Skeletal muscle satellite cell (primary cell): Measurements from ENCODE around the gene PDE4C.

ENCODE experiments used
- H3K27me3 ChIP-seq: 2 replicates; pipeline ENCODE4 v1.7.0; 2013; ENCODE audit warnings: low read length; ENCODE audit not compliant: control insufficient read depth, insufficient read depth
- H3K36me3 ChIP-seq: 2 replicates; pipeline ENCODE4 v1.7.0; 2013; ENCODE audit warnings: mild to moderate bottlenecking, control low read depth, low read length; ENCODE audit not compliant: insufficient read depth
- H3K4me1 ChIP-seq: 2 replicates; pipeline ENCODE4 v1.7.0; 2013; ENCODE audit warnings: low read length; ENCODE audit not compliant: control insufficient read depth, insufficient read depth
- H3K4me2 ChIP-seq: 2 replicates; pipeline ENCODE4 v1.7.0; 2013; ENCODE audit warnings: mild to moderate bottlenecking, low read length
- H3K4me3 ChIP-seq: 2 replicates; pipeline ENCODE4 v1.7.0; 2013; ENCODE audit warnings: low read length
- H3K9ac ChIP-seq: 2 replicates; pipeline ENCODE4 v1.7.0; 2013; ENCODE audit warnings: mild to moderate bottlenecking, low read depth, low read length, moderate library complexity
- H3K9me3 ChIP-seq: replicated peaks from 2 replicates; pipeline ENCODE4 v1.7.0; 2013; ENCODE audit warnings: mild to moderate bottlenecking, control low read depth, low read length

PDE4C gene

GRCh38 chr19:18191640-18192062 lies 34.6 kb downstream of the PDE4C start:
- Histone ChIP-seq H3K4me3 (peak overlapping the region; percentile 71), H3K36me3 (peaks cover 4% of the 10 kb centered on the region), H3K4me1 (peaks cover 15% of the 10 kb centered on the region), H3K9me3 (no peaks in the 10 kb centered on the region), H3K4me2 (peak overlapping the region; percentile 83), H3K9ac (peak overlapping the region; percentile 83), H3K27me3 (no peaks in the 10 kb centered on the region)

GRCh38 chr19:18190278-18190677 lies 36.0 kb downstream of the PDE4C start:
- no peak overlapping the region for H3K9ac ChIP-seq
- H3K27me3 ChIP-seq: peaks cover 5% of the 10 kb centered on the region
- peaks cover 15% of the 10 kb centered on the region for H3K4me1 ChIP-seq
- no peaks in the 10 kb centered on the region for H3K9me3 ChIP-seq
- H3K4me2 ChIP-seq: no peak overlapping the region
- no peak overlapping the region for H3K4me3 ChIP-seq
- H3K36me3 ChIP-seq: peaks cover 4% of the 10 kb centered on the region

GRCh38 chr19:18185538-18185937 lies 40.7 kb downstream of the PDE4C start:
- Histone ChIP-seq H3K27me3 (peaks cover 6% of the 10 kb centered on the region), H3K9me3 (no peaks in the 10 kb centered on the region), H3K4me3 (no peak overlapping the region), H3K4me1 (no peaks in the 10 kb centered on the region), H3K4me2 (no peak overlapping the region), H3K9ac (no peak overlapping the region), H3K36me3 (no peaks in the 10 kb centered on the region)

GRCh38 chr19:18183529-18183928 lies 42.7 kb downstream of the PDE4C start:
- Histone ChIP-seq H3K4me2 (no peak overlapping the region), H3K9ac (no peak overlapping the region), H3K4me1 (no peaks in the 10 kb centered on the region), H3K9me3 (no peaks in the 10 kb centered on the region), H3K36me3 (no peaks in the 10 kb centered on the region), H3K4me3 (no peak overlapping the region), H3K27me3 (peaks cover 6% of the 10 kb centered on the region)

- H3K4me2 ChIP-seq: no peak overlapping the region
- no peak overlapping the region for H3K4me3 ChIP-seq
- H3K9ac ChIP-seq: no peak overlapping the region
- no peaks in the 10 kb centered on the region for H3K4me1 ChIP-seq
- no peaks in the 10 kb centered on the region for H3K9me3 ChIP-seq
- H3K27me3 ChIP-seq: no peaks in the 10 kb centered on the region
- no peaks in the 10 kb centered on the region for H3K36me3 ChIP-seq
Measured at GRCh38 chr19:18179957-18180356, 46.3 kb downstream of the PDE4C start.

GRCh38 chr19:18176367-18177310 lies 49.6 kb downstream of the PDE4C start:
- Histone ChIP-seq H3K36me3 (no peaks in the 10 kb centered on the region), H3K4me1 (peaks cover 12% of the 10 kb centered on the region), H3K9me3 (no peaks in the 10 kb centered on the region), H3K9ac (no peak overlapping the region), H3K27me3 (no peaks in the 10 kb centered on the region), H3K4me2 (no peak overlapping the region), H3K4me3 (no peak overlapping the region)

GRCh38 chr19:18174983-18175382 lies 51.3 kb downstream of the PDE4C start:
- H3K4me3 ChIP-seq: no peak overlapping the region
- H3K9me3 ChIP-seq: no peaks in the 10 kb centered on the region
- no peak overlapping the region for H3K4me2 ChIP-seq

More at GRCh38 chr19:18174983-18175382, 51.3 kb downstream of the PDE4C start:
- Histone ChIP-seq H3K36me3 (no peaks in the 10 kb centered on the region), H3K9ac (no peak overlapping the region), H3K4me1 (peaks cover 12% of the 10 kb centered on the region), H3K27me3 (no peaks in the 10 kb centered on the region)
